H1 (cell line): ENCODE results near the gene GIGYF2. TPM values are rescaled to one million over a fixed set of nuclear protein-coding genes. Genes with fewer than 3 reads are reported as not detected.

Source experiments
- CTCF ChIA-PET: fragments of 300-600 bp; sonication (Branson Sonifier 250); formaldehyde crosslinking; loops from one replicate; lab custom pipeline; 2021; ENCODE audit not compliant: partially characterized antibody; lab: Charles Lee
- POLR2A ChIA-PET: fragments of 300-600 bp; sonication (Branson Sonifier 250); formaldehyde crosslinking; loops from one replicate; lab custom pipeline; 2021; ENCODE audit warnings: inconsistent platforms; ENCODE audit not compliant: partially characterized antibody; lab: Charles Lee
- DNase-seq, 2 experiments: peaks; one replicate each; pipeline versions ENCODE4 v3.0.0 to v3.0.0-alpha.2; 2010 to 2022; ENCODE audit warnings: low spot score in 2 of 2, low read depth in 1 of 2, mixed read lengths in 1 of 2
- FAIRE-seq: peaks from 2 replicates; lab custom pipeline; 2011; peaks lifted over from hg19 to GRCh38; lab: Jason Lieb, UNC
- H2AFZ ChIP-seq: 2 replicates; pipeline ENCODE4 v1.8.1; 2012; ENCODE audit warnings: low read length, inconsistent platforms
- H2AK5ac ChIP-seq: 2 replicates; pipeline ENCODE4 v1.6.1; 2013; ENCODE audit warnings: low read depth, low read length
- H2BK120ac ChIP-seq: replicated peaks from 2 replicates; pipeline ENCODE3; 2013; ENCODE audit warnings: low read depth, low read length, inconsistent platforms
- H2BK12ac ChIP-seq: 2 replicates; pipeline ENCODE4 v1.6.1; 2013; ENCODE audit warnings: low read depth, low read length
- H2BK15ac ChIP-seq: 2 replicates; pipeline ENCODE4 v1.6.1; 2013; ENCODE audit warnings: low read length
- H2BK20ac ChIP-seq: 2 replicates; pipeline ENCODE4 v1.6.1; 2013; ENCODE audit warnings: low read length
- H2BK5ac ChIP-seq: 2 replicates; pipeline ENCODE4 v1.6.1; 2013; ENCODE audit warnings: low read depth, low read length
- H3K14ac ChIP-seq: 2 replicates; pipeline ENCODE4 v1.6.1; 2013; ENCODE audit warnings: inconsistent platforms; ENCODE audit not compliant: insufficient read length
- H3K18ac ChIP-seq: 2 replicates; pipeline ENCODE4 v1.6.1; 2013; ENCODE audit warnings: low read length; ENCODE audit errors: extremely low read depth
- H3K23ac ChIP-seq: 2 replicates; pipeline ENCODE4 v1.6.1; 2013; ENCODE audit warnings: inconsistent platforms; ENCODE audit not compliant: insufficient read length
- H3K23me2 ChIP-seq: 2 replicates; pipeline ENCODE4 v1.6.1; 2013; ENCODE audit warnings: low read depth, low read length
- H3K27ac ChIP-seq: 2 replicates; pipeline ENCODE4 v1.6.1; 2011; ENCODE audit warnings: low read depth, low read length, inconsistent platforms
- H3K27me3 ChIP-seq, 4 experiments: replicated peaks in 1 of 4; 1 replicate in 1 of 4; 2 replicates in 3 of 4; pipeline versions ENCODE4 v1.6.1 to v1.8.1; 2011 to 2013; ENCODE audit warnings: low read length in 3 of 4, mild to moderate bottlenecking in 3 of 4, inconsistent platforms in 2 of 4, mixed read lengths in 2 of 4, moderate library complexity in 1 of 4; ENCODE audit not compliant: control insufficient read depth in 3 of 4, insufficient read depth in 3 of 4; ENCODE audit errors: extremely low read depth in 1 of 4
- H3K36me3 ChIP-seq, 4 experiments: 2 replicates each; pipeline versions ENCODE4 v1.6.1 to v1.8.1; 2011 to 2013; ENCODE audit warnings: mild to moderate bottlenecking in 4 of 4, low read length in 3 of 4, moderate library complexity in 2 of 4, control low read depth in 1 of 4, inconsistent platforms in 1 of 4; ENCODE audit not compliant: insufficient read depth in 4 of 4, control insufficient read depth in 2 of 4
- H3K4ac ChIP-seq: replicated peaks from 2 replicates; pipeline ENCODE3; 2013; ENCODE audit warnings: low read length, low read depth, mixed read lengths, inconsistent platforms; ENCODE audit not compliant: insufficient read length
- H3K4me1 ChIP-seq, 4 experiments: replicated peaks in 1 of 4; 1 replicate in 1 of 4; 2 replicates in 3 of 4; pipeline versions ENCODE4 v1.6.1 to v1.8.1; 2011 to 2013; ENCODE audit warnings: low read length in 3 of 4, inconsistent platforms in 2 of 4, mixed read lengths in 1 of 4; ENCODE audit not compliant: insufficient read depth in 4 of 4, control insufficient read depth in 3 of 4
- H3K4me2 ChIP-seq, 2 experiments: 2 replicates each; pipeline versions ENCODE4 v1.6.1 to v1.8.1; 2011 to 2013; ENCODE audit warnings: low read depth in 2 of 2, low read length in 2 of 2, control low read depth in 1 of 2, inconsistent platforms in 1 of 2, mild to moderate bottlenecking in 1 of 2; ENCODE audit not compliant: insufficient read depth in 1 of 2
- H3K4me3 ChIP-seq, 4 experiments: fragments of 200-600, 300-600 bp in 1 of 4; sonication (generic), shearing (Covaris generic), sonication (Bioruptor Twin) in 1 of 4; 2 replicates each; pipeline versions ENCODE4 v1.5.1 to v1.8.1; 2011 to 2016; ENCODE audit warnings: low read length in 4 of 4, low read depth in 3 of 4, control low read depth in 2 of 4, inconsistent platforms in 2 of 4, mild to moderate bottlenecking in 2 of 4, mixed read lengths in 1 of 4, moderate library complexity in 1 of 4; ENCODE audit not compliant: insufficient read depth in 2 of 4; ENCODE audit errors: extremely low read depth in 1 of 4
- H3K56ac ChIP-seq: replicated peaks from 2 replicates; pipeline ENCODE3; 2013; ENCODE audit warnings: low read depth, mild to moderate bottlenecking, mixed read lengths, low read length, inconsistent platforms; ENCODE audit not compliant: insufficient read length
- H3K79me1 ChIP-seq: 2 replicates; pipeline ENCODE4 v1.6.1; 2013; ENCODE audit warnings: low read depth, low read length, control low read depth
- H3K79me2 ChIP-seq, 2 experiments: 2 replicates each; pipeline versions ENCODE4 v1.6.1 to v1.8.1; 2012 to 2013; ENCODE audit warnings: low read length in 2 of 2, mild to moderate bottlenecking in 2 of 2, inconsistent platforms in 1 of 2; ENCODE audit not compliant: insufficient read depth in 2 of 2, control insufficient read depth in 1 of 2
- H3K9ac ChIP-seq, 4 experiments: replicated peaks in 1 of 4; 1 replicate in 1 of 4; 2 replicates in 3 of 4; pipeline versions ENCODE4 v1.6.1 to v1.8.1; 2011 to 2013; ENCODE audit warnings: low read depth in 3 of 4, low read length in 3 of 4, control low read depth in 2 of 4, mild to moderate bottlenecking in 2 of 4, moderate library complexity in 2 of 4, inconsistent platforms in 1 of 4; ENCODE audit errors: extremely low read depth in 1 of 4
- H3K9me3 ChIP-seq, 2 experiments: 2 replicates each; pipeline versions ENCODE4 v1.6.1 to v1.8.1; 2012 to 2013; ENCODE audit warnings: mild to moderate bottlenecking in 2 of 2, moderate library complexity in 2 of 2, control low read depth in 1 of 2, inconsistent platforms in 1 of 2, low read depth in 1 of 2, low read length in 1 of 2, mixed read lengths in 1 of 2; ENCODE audit not compliant: insufficient read depth in 2 of 2
- H4K20me1 ChIP-seq, 2 experiments: replicated peaks in 1 of 2; 2 replicates each; pipeline versions ENCODE3 to v1.8.1; 2011 to 2013; ENCODE audit warnings: inconsistent platforms in 2 of 2, low read length in 2 of 2, mild to moderate bottlenecking in 1 of 2; ENCODE audit not compliant: insufficient read depth in 2 of 2, control insufficient read depth in 1 of 2
- H4K5ac ChIP-seq: 2 replicates; pipeline ENCODE4 v1.6.1; 2013; ENCODE audit warnings: low read length, low read depth, mixed read lengths, inconsistent platforms; ENCODE audit not compliant: insufficient read length
- H4K8ac ChIP-seq: 2 replicates; pipeline ENCODE4 v1.8.0; 2013; ENCODE audit warnings: mild to moderate bottlenecking, moderate library complexity, low read length, inconsistent platforms; ENCODE audit not compliant: insufficient read depth; ENCODE audit errors: extremely low read depth
- H4K91ac ChIP-seq: replicated peaks from 2 replicates; pipeline ENCODE3; 2013; ENCODE audit warnings: low read length, mixed read lengths, inconsistent platforms; ENCODE audit not compliant: insufficient read length
- CBX8 ChIP-seq: fragments of 300-800, 300-1000 bp; sonication (generic); IDR thresholded peaks from 2 replicates; pipeline ENCODE4 v1.7.1; 2016; ENCODE audit warnings: low read depth, low read length, borderline replicate concordance
- KDM1A ChIP-seq: fragments of 200-600, 300-600 bp; sonication (generic); IDR thresholded peaks from 2 replicates; pipeline ENCODE4 v1.7.1; 2016; ENCODE audit warnings: mild to moderate bottlenecking, low read length, borderline replicate concordance
- NANOG ChIP-seq: IDR thresholded peaks from 2 replicates; pipeline ENCODE4 v1.6.1; 2011; ENCODE audit warnings: low read length, low read depth, mild to moderate bottlenecking, inconsistent platforms; ENCODE audit not compliant: insufficient read depth, poor library complexity, severe bottlenecking
- RAD21 ChIP-seq, 2 experiments: IDR thresholded peaks in 1 of 2; conservative IDR thresholded peaks in 1 of 2; 2 replicates each; pipeline ENCODE4 v1.6.1; 2011; ENCODE audit warnings: low read depth in 2 of 2, low read length in 2 of 2, improper control_type of control experiment in 1 of 2, inconsistent platforms in 1 of 2, mild to moderate bottlenecking in 1 of 2, moderate library complexity in 1 of 2
- SP4 ChIP-seq: IDR thresholded peaks from 2 replicates; pipeline ENCODE4 v1.6.1; 2012; ENCODE audit warnings: low read length, inconsistent platforms
- SUZ12 ChIP-seq: fragments of 200-600 bp; sonication (generic); IDR thresholded peaks from 2 replicates; pipeline ENCODE4 v1.6.1; 2012; ENCODE audit warnings: mild to moderate bottlenecking, inconsistent platforms, low read length, moderate library complexity, mixed read lengths
- YY1 ChIP-seq: IDR thresholded peaks from 2 replicates; pipeline ENCODE4 v1.6.1; 2011; ENCODE audit warnings: low read depth, mild to moderate bottlenecking, low read length
- ZNF274 ChIP-seq: IDR thresholded peaks from 2 replicates; pipeline ENCODE4 v1.7.0; 2012; ENCODE audit warnings: low read length, borderline replicate concordance; ENCODE audit errors: extremely low read depth
- WGBS, 2 experiments: shearing (Covaris generic) in 1 of 2; methylation state at CpG; one replicate each; pipeline versions ENCODE4 v1.1.6 to v1.1.7; 2013 to 2015; ENCODE audit warnings: low lambda C conversion rate in 2 of 2, mixed read lengths in 2 of 2, inconsistent platforms in 1 of 2, low coverage in 1 of 2, missing lambda C conversion rate in 1 of 2; ENCODE audit not compliant: insufficient replicate concordance in 2 of 2, insufficient coverage in 1 of 2, insufficient read length in 1 of 2; ENCODE audit errors: extremely low coverage in 1 of 2, missing lambda C conversion rate in 1 of 2; 5-methylcytosine and 5-hydroxymethylcytosine counted together
- polyA plus RNA-seq, 7 experiments: library from polyadenylated mRNA; depleted of rRNA in 3 of 7; stranded (reverse) in 5 of 7; unstranded in 2 of 7; fragments of >200 nt in 5 of 7; fragments of 200-250 nt in 2 of 7; gene quantifications; 1 replicate in 5 of 7; 2 replicates in 1 of 7; 4 replicates in 1 of 7; pipeline versions ENCODE4 v1.2.1 to v1.2.3, GENCODE V29; 2011 to 2013; ENCODE audit warnings: missing spikeins in 2 of 7, mixed read lengths in 2 of 7
- total RNA-seq: library from RNA; stranded (reverse); fragmentation: NEBNext Ultra II Directional; extraction: Animal tissue kit (Norgen Biotek cat#: 25700); gene quantifications from 2 replicates; pipeline ENCODE4 v1.2.1, GENCODE V29; 2021
- TF ChIP-seq, protein P1 (sequence below), 3 experiments: IDR thresholded peaks; 1 replicate in 2 of 3; 2 replicates in 1 of 3; pipeline versions ENCODE4 v1.5.1 to v1.6.1; 2011; ENCODE audit warnings: low read length in 3 of 3, mild to moderate bottlenecking in 3 of 3, inconsistent platforms in 2 of 3, low read depth in 1 of 3, moderate library complexity in 1 of 3; ENCODE audit not compliant: insufficient read depth in 1 of 3; ENCODE audit errors: control extremely low read depth in 1 of 3

GIGYF2 gene
- total and polyA plus RNA-seq, 2 of the 8 experiments (the other 6 are each of a cell fraction or from before 2014, with no cell fraction given) = 22.3 to 62.0 TPM

DNA sequence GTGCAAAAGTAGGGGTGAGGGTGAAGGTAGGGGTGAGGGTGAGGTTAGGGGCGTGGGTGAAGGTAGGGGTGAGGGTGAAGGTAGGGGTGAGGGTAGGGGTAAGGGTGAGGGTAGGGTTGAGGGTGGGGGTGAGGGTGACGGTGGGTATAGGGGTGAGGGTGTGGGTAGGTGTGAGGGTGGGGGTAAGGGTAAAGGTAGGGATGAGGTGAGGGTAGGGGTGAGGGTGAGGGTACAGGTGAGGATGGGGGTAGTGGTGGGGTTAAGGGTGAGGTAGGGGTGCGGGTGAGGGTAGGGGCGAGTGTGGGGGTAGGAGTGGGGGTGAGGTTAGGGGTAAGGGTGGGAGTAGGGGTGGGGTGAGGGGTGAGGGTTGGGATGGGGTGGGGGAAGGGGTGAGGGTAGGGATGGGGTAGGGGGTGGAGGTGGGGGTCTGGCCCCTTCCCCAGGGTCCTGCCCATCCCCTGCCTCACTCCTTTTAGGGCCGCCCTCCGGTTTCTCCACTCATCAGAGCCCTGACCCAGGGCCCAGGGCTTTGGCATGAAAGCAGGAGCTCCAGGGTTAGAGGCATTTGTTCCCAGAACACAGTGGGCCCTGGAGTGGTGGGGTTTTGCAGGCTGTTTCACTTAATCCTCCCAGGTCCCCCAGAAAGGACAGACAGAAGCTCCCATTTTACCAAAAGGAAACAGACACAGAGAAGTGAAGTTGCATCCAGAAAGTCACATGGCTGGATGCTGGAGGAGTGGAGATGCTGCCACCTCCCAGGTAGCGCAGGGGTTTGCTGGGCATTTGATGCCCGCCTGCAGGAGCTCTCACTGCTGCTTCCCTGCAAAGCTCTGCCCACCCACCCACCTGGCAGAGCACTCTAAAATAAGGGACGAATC is 199.8 kb downstream of the GIGYF2 start:
- Histone ChIP-seq H3K56ac (no peak overlapping the region), H2BK120ac (no peak overlapping the region), H3K4me3 (no peak overlapping the region), H4K20me1 (peaks cover 0 to 2% of the 10 kb centered on the region in 2 experiments), H2BK5ac (no peak overlapping the region), H3K9ac (no peak overlapping the region), H3K79me1 (no peaks in the 10 kb centered on the region), H3K27me3 (peaks cover 0 to 6% (median 3%) of the 10 kb centered on the region in 4 experiments; a peak in 3 of 7 replicates), H2AFZ (no peak overlapping the region), H3K4me1 (peaks cover 4 to 15% (median 13%) of the 10 kb centered on the region in 4 experiments), H3K27ac (no peak overlapping the region), H3K9me3 (no peaks in the 10 kb centered on the region), H4K8ac (no peak overlapping the region), H3K14ac (no peak overlapping the region), H3K4ac (no peak overlapping the region), H4K5ac (no peak overlapping the region), H3K4me2 (no peak overlapping the region), H2AK5ac (no peak overlapping the region), H4K91ac (no peak overlapping the region), H3K36me3 (no peaks in the 10 kb centered on the region), H3K23ac (no peak overlapping the region), H2BK20ac (no peak overlapping the region), H3K79me2 (no peaks in the 10 kb centered on the region), H2BK12ac (no peak overlapping the region), H2BK15ac (no peak overlapping the region), H3K23me2 (peaks cover 11% of the 10 kb centered on the region; the same call in 1 of the 2 replicates), H3K18ac (no peak overlapping the region)
- ChIA-PET CTCF (no interaction called here), POLR2A (interaction anchor here (1.2 to 1.6 kb wide), 2 partner anchors 12 to 15 kb away, joined by 3 to 4 read pairs; no protein-coding TSS in a partner anchor)
- 89 to 92% methylated on average over 1 to 3 of the region's 9 CpGs for WGBS, 2 experiments
- no peak for DNase-seq
- FAIRE-seq = no peak
- no peak for TF ChIP-seq NANOG
- TF ChIP-seq, protein P1, sequence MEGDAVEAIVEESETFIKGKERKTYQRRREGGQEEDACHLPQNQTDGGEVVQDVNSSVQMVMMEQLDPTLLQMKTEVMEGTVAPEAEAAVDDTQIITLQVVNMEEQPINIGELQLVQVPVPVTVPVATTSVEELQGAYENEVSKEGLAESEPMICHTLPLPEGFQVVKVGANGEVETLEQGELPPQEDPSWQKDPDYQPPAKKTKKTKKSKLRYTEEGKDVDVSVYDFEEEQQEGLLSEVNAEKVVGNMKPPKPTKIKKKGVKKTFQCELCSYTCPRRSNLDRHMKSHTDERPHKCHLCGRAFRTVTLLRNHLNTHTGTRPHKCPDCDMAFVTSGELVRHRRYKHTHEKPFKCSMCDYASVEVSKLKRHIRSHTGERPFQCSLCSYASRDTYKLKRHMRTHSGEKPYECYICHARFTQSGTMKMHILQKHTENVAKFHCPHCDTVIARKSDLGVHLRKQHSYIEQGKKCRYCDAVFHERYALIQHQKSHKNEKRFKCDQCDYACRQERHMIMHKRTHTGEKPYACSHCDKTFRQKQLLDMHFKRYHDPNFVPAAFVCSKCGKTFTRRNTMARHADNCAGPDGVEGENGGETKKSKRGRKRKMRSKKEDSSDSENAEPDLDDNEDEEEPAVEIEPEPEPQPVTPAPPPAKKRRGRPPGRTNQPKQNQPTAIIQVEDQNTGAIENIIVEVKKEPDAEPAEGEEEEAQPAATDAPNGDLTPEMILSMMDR (IDR thresholded peaks at IDR 0.05; ENCODE audit: control extremely low read depth in 1 of 3, insufficient read depth in 1 of 3, low read depth in 1 of 3, low read length in 3 of 3) = no peak
- no peak for TF ChIP-seq KDM1A
- TF ChIP-seq YY1 = no peak
- no peak for TF ChIP-seq ZNF274
- TF ChIP-seq SP4 = no peak
- no peak for TF ChIP-seq SUZ12
- no peak for TF ChIP-seq RAD21 (IDR thresholded peaks at IDR 0.05 in 1 of 2, conservative IDR thresholded peaks at IDR 0.05 in 1 of 2; ENCODE audit: low read depth in 2 of 2, low read length in 2 of 2)
- TF ChIP-seq CBX8 = no peak
